ENCODE results near the gene TFIP11.

DNA sequence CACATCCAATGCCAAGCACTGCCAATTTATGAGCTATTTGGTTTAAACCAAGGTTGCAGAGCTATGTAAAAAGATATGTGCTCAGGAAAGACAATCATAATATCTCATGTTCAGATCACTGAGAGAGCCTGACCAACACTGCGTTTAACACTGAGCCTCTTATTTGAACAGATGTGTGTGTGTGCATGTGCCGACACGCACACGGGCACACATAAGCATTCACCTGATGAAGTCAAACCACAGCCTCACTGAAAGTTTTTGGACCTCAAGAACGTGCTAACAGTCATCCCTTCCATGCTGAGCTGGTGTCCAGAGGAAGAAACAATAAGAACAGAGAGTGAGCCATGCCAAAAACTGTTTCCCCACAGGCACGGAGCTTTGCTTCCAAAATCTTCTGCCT, 52.1 kb downstream of the TFIP11 start:
- TF ChIP-seq HNF4G (IDR thresholded peaks at IDR 0.05) (no peak), TAF1 (conservative IDR thresholded peaks at IDR 0.05) (no peak), RAD21 (IDR thresholded peaks at IDR 0.05) (no peak), FOXA1 (IDR thresholded peaks at IDR 0.05) (no peak), GABPA (IDR thresholded peaks at IDR 0.05 in 1 of 2, conservative IDR thresholded peaks at IDR 0.05 in 1 of 2) (no peak), YY1 (IDR thresholded peaks at IDR 0.05) (no peak)
- TF ChIP-seq, protein P1, sequence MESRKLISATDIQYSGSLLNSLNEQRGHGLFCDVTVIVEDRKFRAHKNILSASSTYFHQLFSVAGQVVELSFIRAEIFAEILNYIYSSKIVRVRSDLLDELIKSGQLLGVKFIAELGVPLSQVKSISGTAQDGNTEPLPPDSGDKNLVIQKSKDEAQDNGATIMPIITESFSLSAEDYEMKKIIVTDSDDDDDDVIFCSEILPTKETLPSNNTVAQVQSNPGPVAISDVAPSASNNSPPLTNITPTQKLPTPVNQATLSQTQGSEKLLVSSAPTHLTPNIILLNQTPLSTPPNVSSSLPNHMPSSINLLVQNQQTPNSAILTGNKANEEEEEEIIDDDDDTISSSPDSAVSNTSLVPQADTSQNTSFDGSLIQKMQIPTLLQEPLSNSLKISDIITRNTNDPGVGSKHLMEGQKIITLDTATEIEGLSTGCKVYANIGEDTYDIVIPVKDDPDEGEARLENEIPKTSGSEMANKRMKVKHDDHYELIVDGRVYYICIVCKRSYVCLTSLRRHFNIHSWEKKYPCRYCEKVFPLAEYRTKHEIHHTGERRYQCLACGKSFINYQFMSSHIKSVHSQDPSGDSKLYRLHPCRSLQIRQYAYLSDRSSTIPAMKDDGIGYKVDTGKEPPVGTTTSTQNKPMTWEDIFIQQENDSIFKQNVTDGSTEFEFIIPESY (IDR thresholded peaks at IDR 0.05): no peak
- TF ChIP-seq, protein P2, sequence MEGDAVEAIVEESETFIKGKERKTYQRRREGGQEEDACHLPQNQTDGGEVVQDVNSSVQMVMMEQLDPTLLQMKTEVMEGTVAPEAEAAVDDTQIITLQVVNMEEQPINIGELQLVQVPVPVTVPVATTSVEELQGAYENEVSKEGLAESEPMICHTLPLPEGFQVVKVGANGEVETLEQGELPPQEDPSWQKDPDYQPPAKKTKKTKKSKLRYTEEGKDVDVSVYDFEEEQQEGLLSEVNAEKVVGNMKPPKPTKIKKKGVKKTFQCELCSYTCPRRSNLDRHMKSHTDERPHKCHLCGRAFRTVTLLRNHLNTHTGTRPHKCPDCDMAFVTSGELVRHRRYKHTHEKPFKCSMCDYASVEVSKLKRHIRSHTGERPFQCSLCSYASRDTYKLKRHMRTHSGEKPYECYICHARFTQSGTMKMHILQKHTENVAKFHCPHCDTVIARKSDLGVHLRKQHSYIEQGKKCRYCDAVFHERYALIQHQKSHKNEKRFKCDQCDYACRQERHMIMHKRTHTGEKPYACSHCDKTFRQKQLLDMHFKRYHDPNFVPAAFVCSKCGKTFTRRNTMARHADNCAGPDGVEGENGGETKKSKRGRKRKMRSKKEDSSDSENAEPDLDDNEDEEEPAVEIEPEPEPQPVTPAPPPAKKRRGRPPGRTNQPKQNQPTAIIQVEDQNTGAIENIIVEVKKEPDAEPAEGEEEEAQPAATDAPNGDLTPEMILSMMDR (IDR thresholded peaks at IDR 0.05; ENCODE audit: low read depth, low read length, missing input control): no peak
- TF ChIP-seq, protein P3, sequence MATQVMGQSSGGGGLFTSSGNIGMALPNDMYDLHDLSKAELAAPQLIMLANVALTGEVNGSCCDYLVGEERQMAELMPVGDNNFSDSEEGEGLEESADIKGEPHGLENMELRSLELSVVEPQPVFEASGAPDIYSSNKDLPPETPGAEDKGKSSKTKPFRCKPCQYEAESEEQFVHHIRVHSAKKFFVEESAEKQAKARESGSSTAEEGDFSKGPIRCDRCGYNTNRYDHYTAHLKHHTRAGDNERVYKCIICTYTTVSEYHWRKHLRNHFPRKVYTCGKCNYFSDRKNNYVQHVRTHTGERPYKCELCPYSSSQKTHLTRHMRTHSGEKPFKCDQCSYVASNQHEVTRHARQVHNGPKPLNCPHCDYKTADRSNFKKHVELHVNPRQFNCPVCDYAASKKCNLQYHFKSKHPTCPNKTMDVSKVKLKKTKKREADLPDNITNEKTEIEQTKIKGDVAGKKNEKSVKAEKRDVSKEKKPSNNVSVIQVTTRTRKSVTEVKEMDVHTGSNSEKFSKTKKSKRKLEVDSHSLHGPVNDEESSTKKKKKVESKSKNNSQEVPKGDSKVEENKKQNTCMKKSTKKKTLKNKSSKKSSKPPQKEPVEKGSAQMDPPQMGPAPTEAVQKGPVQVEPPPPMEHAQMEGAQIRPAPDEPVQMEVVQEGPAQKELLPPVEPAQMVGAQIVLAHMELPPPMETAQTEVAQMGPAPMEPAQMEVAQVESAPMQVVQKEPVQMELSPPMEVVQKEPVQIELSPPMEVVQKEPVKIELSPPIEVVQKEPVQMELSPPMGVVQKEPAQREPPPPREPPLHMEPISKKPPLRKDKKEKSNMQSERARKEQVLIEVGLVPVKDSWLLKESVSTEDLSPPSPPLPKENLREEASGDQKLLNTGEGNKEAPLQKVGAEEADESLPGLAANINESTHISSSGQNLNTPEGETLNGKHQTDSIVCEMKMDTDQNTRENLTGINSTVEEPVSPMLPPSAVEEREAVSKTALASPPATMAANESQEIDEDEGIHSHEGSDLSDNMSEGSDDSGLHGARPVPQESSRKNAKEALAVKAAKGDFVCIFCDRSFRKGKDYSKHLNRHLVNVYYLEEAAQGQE (IDR thresholded peaks at IDR 0.05): no peak
- TF ChIP-seq, protein P4, sequence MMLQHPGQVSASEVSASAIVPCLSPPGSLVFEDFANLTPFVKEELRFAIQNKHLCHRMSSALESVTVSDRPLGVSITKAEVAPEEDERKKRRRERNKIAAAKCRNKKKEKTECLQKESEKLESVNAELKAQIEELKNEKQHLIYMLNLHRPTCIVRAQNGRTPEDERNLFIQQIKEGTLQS (IDR thresholded peaks at IDR 0.05): no peak

Data from liver (tissue), 3 donors.